T-helper 1 cell treated with Interleukin-12 subunit alpha and Interleukin-12 subunit beta and Interleukin-4 antibody, amounts not matched to agents 30 ng/mL and 1 ng/mL, for 36 hours (primary cell): ENCODE measurements around the gene ITM2A. TPM values are rescaled to one million over a fixed set of nuclear protein-coding genes. Genes with fewer than 3 reads are reported as not detected.

ENCODE experiments used
- intact Hi-C: fragments of 100-400 bp; cut with micrococcal nuclease; formaldehyde crosslinking; loops from one replicate; pipeline ENCODE4 v1.15.1; 2024
- total RNA-seq: library from RNA; stranded (reverse); gene quantifications from 2 replicates; pipeline ENCODE4 v1.2.3, GENCODE V29; 2022

ITM2A gene
- total RNA-seq, 1 donor from 2014 or later: 131 TPM

- intact Hi-C loops: loop anchor here (1.0 kb wide), 2 partner anchors 36 to 42 kb away; partner anchors contain the start of gene ITM2A
These were observed 41.7 kb downstream of the ITM2A start for GRCh38 chrX:79325263-79325958.

Other genes starting within 250 kb of the ITM2A start
- gene GPR174, start 222.6 kb downstream of the ITM2A start, total RNA-seq: 41.6 and 42.5 TPM in 2 replicates